ENCODE results near the gene LRR1.

DNA sequence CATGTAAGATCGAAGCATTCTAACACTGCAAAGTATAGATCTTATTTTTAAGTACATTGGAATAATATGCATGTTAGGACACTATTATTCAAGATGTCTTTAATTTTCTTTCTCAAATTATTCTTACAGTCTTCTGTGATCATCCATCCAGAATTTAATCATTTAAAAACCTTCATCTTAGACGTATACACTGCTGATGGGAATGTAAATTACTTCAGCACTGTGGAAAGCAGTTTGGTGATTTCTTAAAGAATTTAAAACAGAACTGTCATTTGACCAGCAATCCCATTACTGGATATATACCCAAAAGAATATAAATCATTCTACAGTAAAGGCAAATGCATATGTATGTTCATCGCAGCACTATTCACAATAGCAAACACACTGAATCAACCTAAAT is 9.4 kb upstream of the LRR1 start:
- TF ChIP-seq POLR2A (IDR thresholded peaks at IDR 0.05; ENCODE audit: low read depth, low read length): no peak
- TF ChIP-seq, protein P1, sequence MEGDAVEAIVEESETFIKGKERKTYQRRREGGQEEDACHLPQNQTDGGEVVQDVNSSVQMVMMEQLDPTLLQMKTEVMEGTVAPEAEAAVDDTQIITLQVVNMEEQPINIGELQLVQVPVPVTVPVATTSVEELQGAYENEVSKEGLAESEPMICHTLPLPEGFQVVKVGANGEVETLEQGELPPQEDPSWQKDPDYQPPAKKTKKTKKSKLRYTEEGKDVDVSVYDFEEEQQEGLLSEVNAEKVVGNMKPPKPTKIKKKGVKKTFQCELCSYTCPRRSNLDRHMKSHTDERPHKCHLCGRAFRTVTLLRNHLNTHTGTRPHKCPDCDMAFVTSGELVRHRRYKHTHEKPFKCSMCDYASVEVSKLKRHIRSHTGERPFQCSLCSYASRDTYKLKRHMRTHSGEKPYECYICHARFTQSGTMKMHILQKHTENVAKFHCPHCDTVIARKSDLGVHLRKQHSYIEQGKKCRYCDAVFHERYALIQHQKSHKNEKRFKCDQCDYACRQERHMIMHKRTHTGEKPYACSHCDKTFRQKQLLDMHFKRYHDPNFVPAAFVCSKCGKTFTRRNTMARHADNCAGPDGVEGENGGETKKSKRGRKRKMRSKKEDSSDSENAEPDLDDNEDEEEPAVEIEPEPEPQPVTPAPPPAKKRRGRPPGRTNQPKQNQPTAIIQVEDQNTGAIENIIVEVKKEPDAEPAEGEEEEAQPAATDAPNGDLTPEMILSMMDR (conservative IDR thresholded peaks at IDR 0.05; ENCODE audit: low read depth, low read length): no peak
